IMR-90 (cell line): ENCODE measurements around the gene CCDC69. TPM values are rescaled to one million over a fixed set of nuclear protein-coding genes. Genes with fewer than 3 reads are reported as not detected.

Experiments used
- ATAC-seq: fragments of 200-7000 bp; cut with Tn5 transposase; 2 replicates; pipeline ENCODE4 v1.9.1; 2020; ENCODE audit warnings: low read depth, mild to moderate bottlenecking, moderate library complexity
- BruUV-seq: library from RNA; stranded (reverse); fragments of 400-500 nt; replicated peaks from 2 replicates; lab custom pipeline; 2021; lab: Mats Ljungman, UMichigan
- CTCF ChIA-PET: fragments of 300-600 bp; formaldehyde crosslinking; extraction: SDS; loops from one replicate; lab custom pipeline; 2021; ENCODE audit warnings: antibody characterized with exemption; lab: Yijun Ruan, JAX
- POLR2A ChIA-PET: fragments of 300-600 bp; sonication (Branson Sonifier 250); formaldehyde crosslinking; loops from one replicate; lab custom pipeline; 2022; ENCODE audit warnings: antibody characterized with exemption; ENCODE audit not compliant: unreplicated experiment; lab: Charles Lee
- DNase-seq: peaks from one replicate; pipeline ENCODE4 v3.0.0; 2013
- H2AFZ ChIP-seq: replicated peaks from 2 replicates; pipeline ENCODE3; 2013; ENCODE audit warnings: low read length, mild to moderate bottlenecking; ENCODE audit not compliant: poor library complexity
- H2AK5ac ChIP-seq: 2 replicates; pipeline ENCODE4 v1.6.1; 2013; ENCODE audit warnings: low read depth, low read length, inconsistent platforms
- H2AK9ac ChIP-seq: replicated peaks from 2 replicates; pipeline ENCODE3; 2013; ENCODE audit warnings: mild to moderate bottlenecking, low read depth, low read length, moderate library complexity; ENCODE audit not compliant: poor library complexity
- H2BK120ac ChIP-seq: 2 replicates; pipeline ENCODE4 v1.6.1; 2013; ENCODE audit warnings: low read depth, low read length, inconsistent platforms
- H2BK15ac ChIP-seq: 3 replicates; pipeline ENCODE4 v1.6.1; 2013; ENCODE audit warnings: low read depth, low read length, inconsistent platforms
- H2BK20ac ChIP-seq: 2 replicates; pipeline ENCODE4 v1.6.1; 2013; ENCODE audit warnings: low read depth, mild to moderate bottlenecking, inconsistent platforms, low read length, moderate library complexity
- H2BK5ac ChIP-seq: 2 replicates; pipeline ENCODE4 v1.6.1; 2013; ENCODE audit warnings: mild to moderate bottlenecking, low read depth, low read length, inconsistent platforms; ENCODE audit not compliant: poor library complexity, severe bottlenecking
- H3K14ac ChIP-seq: replicated peaks from 2 replicates; pipeline ENCODE4 v1.6.1; 2013; ENCODE audit warnings: low read depth, low read length, inconsistent platforms
- H3K18ac ChIP-seq: 2 replicates; pipeline ENCODE4 v1.6.1; 2013; ENCODE audit warnings: low read depth, low read length, control low read depth
- H3K23ac ChIP-seq: 2 replicates; pipeline ENCODE4 v1.6.1; 2013; ENCODE audit warnings: low read depth, low read length, inconsistent platforms
- H3K27ac ChIP-seq: 2 replicates; pipeline ENCODE4 v1.5.1; 2013; ENCODE audit warnings: mild to moderate bottlenecking, control low read depth, low read length; ENCODE audit not compliant: insufficient read depth
- H3K27me3 ChIP-seq: 2 replicates; pipeline ENCODE4 v1.6.1; 2013; ENCODE audit warnings: low read length; ENCODE audit not compliant: control insufficient read depth, insufficient read depth
- H3K36me3 ChIP-seq: 2 replicates; pipeline ENCODE4 v1.6.1; 2013; ENCODE audit warnings: low read length, mixed read lengths; ENCODE audit not compliant: control insufficient read depth, insufficient read depth
- H3K4ac ChIP-seq: 2 replicates; pipeline ENCODE4 v1.6.1; 2013; ENCODE audit warnings: low read depth, low read length, inconsistent platforms
- H3K4me1 ChIP-seq: 2 replicates; pipeline ENCODE4 v1.6.1; 2013; ENCODE audit warnings: low read length, mixed read lengths; ENCODE audit not compliant: control insufficient read depth, insufficient read depth
- H3K4me2 ChIP-seq: 2 replicates; pipeline ENCODE4 v1.6.1; 2013; ENCODE audit warnings: low read depth, mild to moderate bottlenecking, control low read depth, low read length, moderate library complexity
- H3K4me3 ChIP-seq: 2 replicates; pipeline ENCODE4 v1.5.1; 2013; ENCODE audit warnings: low read depth, mild to moderate bottlenecking, control low read depth, low read length, moderate library complexity; ENCODE audit not compliant: insufficient read depth
- H3K56ac ChIP-seq: 2 replicates; pipeline ENCODE4 v1.6.1; 2013; ENCODE audit warnings: low read length, inconsistent platforms; ENCODE audit not compliant: insufficient read depth; ENCODE audit errors: extremely low read depth
- H3K79me1 ChIP-seq, 2 experiments: 2 replicates each; pipeline ENCODE4 v1.6.1; 2013; ENCODE audit warnings: low read length in 2 of 2, inconsistent platforms in 1 of 2, low read depth in 1 of 2
- H3K9ac ChIP-seq: 2 replicates; pipeline ENCODE4 v1.6.1; 2013; ENCODE audit warnings: low read depth, low read length, control low read depth
- H3K9me1 ChIP-seq: 2 replicates; pipeline ENCODE4 v1.6.1; 2013; ENCODE audit warnings: low read length, inconsistent platforms; ENCODE audit not compliant: insufficient read depth
- H3K9me3 ChIP-seq: 2 replicates; pipeline ENCODE4 v1.6.1; 2013; ENCODE audit warnings: low read length; ENCODE audit not compliant: control insufficient read depth, insufficient read depth
- H4K20me1 ChIP-seq: 2 replicates; pipeline ENCODE4 v1.6.1; 2013; ENCODE audit warnings: low read length, inconsistent platforms; ENCODE audit not compliant: insufficient read depth
- H4K5ac ChIP-seq: 2 replicates; pipeline ENCODE4 v1.6.1; 2013; ENCODE audit warnings: mild to moderate bottlenecking, low read depth, low read length, control low read depth
- H4K8ac ChIP-seq, 2 experiments: 2 replicates each; pipeline ENCODE4 v1.6.1; 2013; ENCODE audit warnings: low read depth in 2 of 2, low read length in 2 of 2, control low read depth in 1 of 2, inconsistent platforms in 1 of 2
- H4K91ac ChIP-seq: 2 replicates; pipeline ENCODE4 v1.6.1; 2013; ENCODE audit warnings: low read depth, low read length, inconsistent platforms; ENCODE audit not compliant: insufficient read depth
- BHLHE40 ChIP-seq: fragments of 150-350 bp; IDR thresholded peaks from 2 replicates; pipeline ENCODE4 v1.6.1; 2016; ENCODE audit warnings: mild to moderate bottlenecking, low read depth, low read length
- CEBPB ChIP-seq: IDR thresholded peaks from 2 replicates; pipeline ENCODE4 v1.6.1; 2012; ENCODE audit warnings: low read depth, low read length, improper control_type of control experiment
- FOS ChIP-seq: fragments of 150-350 bp; IDR thresholded peaks from 2 replicates; pipeline ENCODE4 v1.6.1; 2016; ENCODE audit warnings: low read depth, low read length
- MAZ ChIP-seq: IDR thresholded peaks from 2 replicates; pipeline ENCODE4 v1.6.1; 2012; ENCODE audit warnings: low read depth, mild to moderate bottlenecking, low read length, improper control_type of control experiment, moderate library complexity, borderline replicate concordance
- MXI1 ChIP-seq: IDR thresholded peaks from 2 replicates; pipeline ENCODE4 v1.6.1; 2012; ENCODE audit warnings: low read depth, mild to moderate bottlenecking, low read length, moderate library complexity, borderline replicate concordance
- POLR2A ChIP-seq: IDR thresholded peaks from 2 replicates; pipeline ENCODE4 v1.6.1; 2012; ENCODE audit warnings: mild to moderate bottlenecking, low read depth, low read length
- SMC3 ChIP-seq: fragments of 150-350 bp; IDR thresholded peaks from 2 replicates; pipeline ENCODE4 v1.6.1; 2016; ENCODE audit warnings: low read depth, mild to moderate bottlenecking, antibody characterized with exemption, low read length, moderate library complexity
- WGBS, 2 experiments: methylation state at CpG; one replicate each; pipeline versions ENCODE4 v1.1.5 to v1.1.7; 2013; ENCODE audit warnings: missing lambda C conversion rate in 2 of 2; ENCODE audit not compliant: insufficient read length in 1 of 2; ENCODE audit errors: extremely low coverage in 2 of 2; 5-methylcytosine and 5-hydroxymethylcytosine counted together
- dilution Hi-C: fragments of 300-500 bp; cut with HindIII; formaldehyde crosslinking; loops from one replicate; pipeline ENCODE4 v1.14.3; 2018; ENCODE audit warnings: low sequenced_read_pairs; ENCODE audit not compliant: unreplicated experiment
- in situ Hi-C: fragments of 300-500 bp; cut with MboI; formaldehyde crosslinking; loops from 3 replicates; pipeline ENCODE4 v1.14.3; 2019; ENCODE audit warnings: low sequenced_read_pairs, inconsistent platforms, mixed read lengths
- intact Hi-C: fragments of 100-400 bp; cut with micrococcal nuclease; formaldehyde crosslinking; loops from 2 replicates; pipeline ENCODE4 v1.10.0; 2022
- polyA plus RNA-seq, 3 experiments: library from polyadenylated mRNA; depleted of rRNA; stranded (reverse); fragments of >200 nt; gene quantifications; 2 replicates each; pipeline ENCODE4 v1.2.3, GENCODE V29; 2012; ENCODE audit warnings: low replicate concordance in 1 of 3
- total RNA-seq: library from RNA; depleted of rRNA; stranded (reverse); fragments of >200 nt; gene quantifications from 2 replicates; pipeline ENCODE4 v1.2.3, GENCODE V29; 2012
- TF ChIP-seq, protein P1 (sequence below): fragments of 150-350 bp; IDR thresholded peaks from 2 replicates; pipeline ENCODE4 v1.6.1; 2016; ENCODE audit warnings: low read depth, mild to moderate bottlenecking, low read length, moderate library complexity, borderline replicate concordance
- TF ChIP-seq, protein P2 (sequence below): fragments of 150-350 bp; IDR thresholded peaks from 2 replicates; pipeline ENCODE4 v1.6.1; 2017; ENCODE audit warnings: mild to moderate bottlenecking, antibody characterized with exemption, low read length, low read depth
- TF ChIP-seq, protein P3 (sequence below): conservative IDR thresholded peaks from 2 replicates; pipeline ENCODE4 v1.5.1; 2012; ENCODE audit warnings: mild to moderate bottlenecking, low read depth, low read length, improper control_type of control experiment

Gene CCDC69
- total and polyA plus RNA-seq, 2 of the 4 experiments (the other 2 are of a cell fraction), result 0.36 to 0.48 TPM

DNA sequence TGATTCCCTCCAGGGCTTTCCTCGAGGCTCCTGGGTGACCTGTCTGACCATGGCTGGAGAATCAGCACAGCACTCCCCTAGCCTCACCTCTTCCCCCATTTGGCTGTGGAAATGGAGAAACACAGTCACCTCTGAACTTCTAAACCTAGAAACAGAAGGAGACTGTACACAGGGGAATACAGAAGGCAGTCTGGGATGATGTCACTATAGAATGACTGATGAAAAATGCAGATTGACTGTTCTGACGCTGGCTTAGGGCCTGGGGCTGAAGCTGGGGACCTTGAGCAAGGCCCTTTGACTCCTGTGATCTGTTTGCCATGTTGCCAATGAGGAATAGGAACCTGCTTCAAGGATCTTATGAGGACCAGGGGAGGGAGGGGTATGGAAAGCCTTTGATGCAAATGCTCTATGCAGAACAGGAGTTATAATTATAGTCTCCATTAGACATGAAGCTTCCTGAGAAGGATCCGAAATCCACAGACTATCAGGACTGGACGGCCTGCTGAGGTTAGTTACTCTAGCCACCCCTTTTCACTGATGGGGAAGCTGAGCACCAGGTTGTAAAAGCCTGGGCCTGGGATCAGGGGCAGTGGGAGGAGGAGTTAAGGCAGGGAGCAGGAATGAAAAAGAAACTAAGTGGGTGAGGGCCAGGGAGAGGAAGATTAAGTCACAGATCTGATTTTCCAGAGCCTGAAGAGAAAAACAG lies 41.9 kb downstream of the CCDC69 start:
- in situ Hi-C loops, result no loop called here
- no peak overlapping the region for H2BK15ac ChIP-seq
- ATAC-seq (peak; percentile 20; the same call in 1 of the 2 replicates), DNase-seq (no peak)
- no peak overlapping the region for H3K56ac ChIP-seq
- H2BK120ac ChIP-seq, result no peak overlapping the region
- POLR2A ChIA-PET, result no interaction called here
- H2BK5ac ChIP-seq, result no peak overlapping the region
- H3K9ac ChIP-seq, result no peak overlapping the region
- no TSS peak for BruUV-seq
- H3K18ac ChIP-seq, result no peak overlapping the region
- H3K27ac ChIP-seq, result no peak overlapping the region
- H3K14ac ChIP-seq, result no peak overlapping the region
- WGBS, 2 experiments, result 44% methylated on average over 2 of the region's 4 CpGs; no CpG with 5 or more reads in 1 of the 2 experiments
- no peak overlapping the region for H4K8ac ChIP-seq
- intact Hi-C loops, result loop anchor here (5.0 kb wide), 1 partner anchor 40 kb away; the partner anchor contains the start of gene CCDC69
- H2BK20ac ChIP-seq, result no peak overlapping the region
- TF ChIP-seq, protein P1, sequence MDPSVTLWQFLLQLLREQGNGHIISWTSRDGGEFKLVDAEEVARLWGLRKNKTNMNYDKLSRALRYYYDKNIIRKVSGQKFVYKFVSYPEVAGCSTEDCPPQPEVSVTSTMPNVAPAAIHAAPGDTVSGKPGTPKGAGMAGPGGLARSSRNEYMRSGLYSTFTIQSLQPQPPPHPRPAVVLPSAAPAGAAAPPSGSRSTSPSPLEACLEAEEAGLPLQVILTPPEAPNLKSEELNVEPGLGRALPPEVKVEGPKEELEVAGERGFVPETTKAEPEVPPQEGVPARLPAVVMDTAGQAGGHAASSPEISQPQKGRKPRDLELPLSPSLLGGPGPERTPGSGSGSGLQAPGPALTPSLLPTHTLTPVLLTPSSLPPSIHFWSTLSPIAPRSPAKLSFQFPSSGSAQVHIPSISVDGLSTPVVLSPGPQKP, result no peak
- TF ChIP-seq MAZ (no peak), POLR2A (no peak), BHLHE40 (no peak), CEBPB (no peak), FOS (no peak), SMC3 (no peak), MXI1 (no peak)
- TF ChIP-seq, protein P2, sequence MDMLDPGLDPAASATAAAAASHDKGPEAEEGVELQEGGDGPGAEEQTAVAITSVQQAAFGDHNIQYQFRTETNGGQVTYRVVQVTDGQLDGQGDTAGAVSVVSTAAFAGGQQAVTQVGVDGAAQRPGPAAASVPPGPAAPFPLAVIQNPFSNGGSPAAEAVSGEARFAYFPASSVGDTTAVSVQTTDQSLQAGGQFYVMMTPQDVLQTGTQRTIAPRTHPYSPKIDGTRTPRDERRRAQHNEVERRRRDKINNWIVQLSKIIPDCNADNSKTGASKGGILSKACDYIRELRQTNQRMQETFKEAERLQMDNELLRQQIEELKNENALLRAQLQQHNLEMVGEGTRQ, result no peak
- TF ChIP-seq, protein P3, sequence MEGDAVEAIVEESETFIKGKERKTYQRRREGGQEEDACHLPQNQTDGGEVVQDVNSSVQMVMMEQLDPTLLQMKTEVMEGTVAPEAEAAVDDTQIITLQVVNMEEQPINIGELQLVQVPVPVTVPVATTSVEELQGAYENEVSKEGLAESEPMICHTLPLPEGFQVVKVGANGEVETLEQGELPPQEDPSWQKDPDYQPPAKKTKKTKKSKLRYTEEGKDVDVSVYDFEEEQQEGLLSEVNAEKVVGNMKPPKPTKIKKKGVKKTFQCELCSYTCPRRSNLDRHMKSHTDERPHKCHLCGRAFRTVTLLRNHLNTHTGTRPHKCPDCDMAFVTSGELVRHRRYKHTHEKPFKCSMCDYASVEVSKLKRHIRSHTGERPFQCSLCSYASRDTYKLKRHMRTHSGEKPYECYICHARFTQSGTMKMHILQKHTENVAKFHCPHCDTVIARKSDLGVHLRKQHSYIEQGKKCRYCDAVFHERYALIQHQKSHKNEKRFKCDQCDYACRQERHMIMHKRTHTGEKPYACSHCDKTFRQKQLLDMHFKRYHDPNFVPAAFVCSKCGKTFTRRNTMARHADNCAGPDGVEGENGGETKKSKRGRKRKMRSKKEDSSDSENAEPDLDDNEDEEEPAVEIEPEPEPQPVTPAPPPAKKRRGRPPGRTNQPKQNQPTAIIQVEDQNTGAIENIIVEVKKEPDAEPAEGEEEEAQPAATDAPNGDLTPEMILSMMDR, result no peak
- H3K79me1 ChIP-seq, result no peaks in the 10 kb centered on the region
- H4K20me1 ChIP-seq, result no peaks in the 10 kb centered on the region
- no peak overlapping the region for H2AK5ac ChIP-seq
- H4K5ac ChIP-seq, result no peak overlapping the region
- no peak overlapping the region for H3K4ac ChIP-seq
- dilution Hi-C loops, result no loop called here
- H2AK9ac ChIP-seq, result no peak overlapping the region
- no peaks in the 10 kb centered on the region for H3K9me3 ChIP-seq
- H3K4me3 ChIP-seq, result no peak overlapping the region
- no peak overlapping the region for H2AFZ ChIP-seq
- no peak overlapping the region for H4K91ac ChIP-seq
- H3K23ac ChIP-seq, result no peak overlapping the region
- CTCF ChIA-PET, result no interaction called here
- H3K4me1 ChIP-seq, result peaks cover 2% of the 10 kb centered on the region; the same call in 1 of the 2 replicates
- no peak overlapping the region for H3K4me2 ChIP-seq
- H3K36me3 ChIP-seq, result no peaks in the 10 kb centered on the region
- H3K27me3 ChIP-seq, result peaks cover 15% of the 10 kb centered on the region
- H3K9me1 ChIP-seq, result no peaks in the 10 kb centered on the region
